NB4 (cell line): ENCODE results near the gene MAGEA3.

ENCODE experiments used
- MYC ChIP-seq: IDR thresholded peaks from 2 replicates; pipeline ENCODE4 v1.6.1; 2011; ENCODE audit warnings: low read depth, low read length
- TF ChIP-seq, protein P1 (sequence below): IDR thresholded peaks from one replicate; pipeline ENCODE4 v1.5.1; 2012; ENCODE audit warnings: low read depth, low read length

DNA sequence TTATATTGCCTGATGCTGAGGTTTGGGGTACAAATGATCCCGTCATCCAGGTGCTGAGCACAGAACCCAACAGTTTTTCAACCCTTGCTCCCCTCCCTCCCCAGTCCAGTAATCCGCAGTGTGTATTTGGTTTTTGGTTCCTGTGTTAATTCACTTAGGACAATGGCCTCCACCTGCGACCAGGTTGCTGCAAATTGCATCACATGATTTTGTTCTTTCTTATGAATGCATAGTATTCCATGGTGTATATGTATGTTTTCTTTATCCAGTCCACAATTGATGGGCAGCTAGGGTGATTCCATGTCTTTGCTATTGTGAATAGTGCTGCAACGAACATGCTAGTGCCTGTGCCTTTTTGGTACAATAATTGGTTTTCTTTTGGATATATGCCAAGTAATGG, 35.5 kb upstream of the MAGEA3 start:
- TF ChIP-seq, protein P1, sequence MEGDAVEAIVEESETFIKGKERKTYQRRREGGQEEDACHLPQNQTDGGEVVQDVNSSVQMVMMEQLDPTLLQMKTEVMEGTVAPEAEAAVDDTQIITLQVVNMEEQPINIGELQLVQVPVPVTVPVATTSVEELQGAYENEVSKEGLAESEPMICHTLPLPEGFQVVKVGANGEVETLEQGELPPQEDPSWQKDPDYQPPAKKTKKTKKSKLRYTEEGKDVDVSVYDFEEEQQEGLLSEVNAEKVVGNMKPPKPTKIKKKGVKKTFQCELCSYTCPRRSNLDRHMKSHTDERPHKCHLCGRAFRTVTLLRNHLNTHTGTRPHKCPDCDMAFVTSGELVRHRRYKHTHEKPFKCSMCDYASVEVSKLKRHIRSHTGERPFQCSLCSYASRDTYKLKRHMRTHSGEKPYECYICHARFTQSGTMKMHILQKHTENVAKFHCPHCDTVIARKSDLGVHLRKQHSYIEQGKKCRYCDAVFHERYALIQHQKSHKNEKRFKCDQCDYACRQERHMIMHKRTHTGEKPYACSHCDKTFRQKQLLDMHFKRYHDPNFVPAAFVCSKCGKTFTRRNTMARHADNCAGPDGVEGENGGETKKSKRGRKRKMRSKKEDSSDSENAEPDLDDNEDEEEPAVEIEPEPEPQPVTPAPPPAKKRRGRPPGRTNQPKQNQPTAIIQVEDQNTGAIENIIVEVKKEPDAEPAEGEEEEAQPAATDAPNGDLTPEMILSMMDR = no peak
- no peak for TF ChIP-seq MYC
